Endodermal cell (in vitro differentiated cells): ENCODE measurements around the gene IFNA14. TPM values are rescaled to one million over a fixed set of nuclear protein-coding genes. Genes with fewer than 3 reads are reported as not detected.

ENCODE experiments used
- DNase-seq: peaks from one replicate; pipeline ENCODE4 v3.0.0-alpha.2; 2017
- H3K27ac ChIP-seq: 2 replicates; pipeline ENCODE4 v1.5.1; 2013; ENCODE audit warnings: mild to moderate bottlenecking, low read depth, low read length, moderate library complexity
- H3K27me3 ChIP-seq: 2 replicates; pipeline ENCODE4 v1.6.1; 2013; ENCODE audit warnings: mild to moderate bottlenecking, low read length, moderate library complexity; ENCODE audit not compliant: insufficient read depth, control insufficient read depth, poor library complexity, severe bottlenecking
- H3K36me3 ChIP-seq: 2 replicates; pipeline ENCODE4 v1.7.0; 2013; ENCODE audit warnings: mild to moderate bottlenecking, low read length, moderate library complexity; ENCODE audit not compliant: control insufficient read depth, insufficient read depth
- H3K4me1 ChIP-seq: one replicate; pipeline ENCODE4 v1.7.0; 2013; ENCODE audit warnings: low read length; ENCODE audit not compliant: control insufficient read depth, insufficient read depth
- H3K4me3 ChIP-seq: 2 replicates; pipeline ENCODE4 v1.5.1; 2013; ENCODE audit warnings: mild to moderate bottlenecking, low read length, moderate library complexity
- H3K9ac ChIP-seq: 2 replicates; pipeline ENCODE4 v1.6.1; 2013; ENCODE audit warnings: mild to moderate bottlenecking, low read length, moderate library complexity; ENCODE audit not compliant: poor library complexity, severe bottlenecking; ENCODE audit errors: extremely low read depth
- H3K9me3 ChIP-seq: 2 replicates; pipeline ENCODE4 v1.6.1; 2013; ENCODE audit warnings: mild to moderate bottlenecking, low read length, moderate library complexity; ENCODE audit not compliant: control insufficient read depth
- H3K27ac Mint-ChIP-seq: 2 replicates; pipeline ENCODE4 v1.8.0; 2020; ENCODE audit warnings: mixed read lengths
- H3K27me3 Mint-ChIP-seq: 2 replicates; pipeline ENCODE4 v1.8.0; 2021; ENCODE audit warnings: mild to moderate bottlenecking, mixed read lengths; ENCODE audit not compliant: insufficient read depth
- H3K36me3 Mint-ChIP-seq: 2 replicates; pipeline ENCODE4 v1.8.0; 2020; ENCODE audit warnings: low read depth, mixed read lengths
- H3K4me1 Mint-ChIP-seq: 2 replicates; pipeline ENCODE4 v1.8.0; 2020; ENCODE audit warnings: mixed read lengths
- H3K4me3 Mint-ChIP-seq: 2 replicates; pipeline ENCODE4 v1.8.0; 2020; ENCODE audit warnings: mild to moderate bottlenecking, moderate library complexity, mixed read lengths
- H3K9me3 Mint-ChIP-seq: 2 replicates; pipeline ENCODE4 v1.8.0; 2020; ENCODE audit warnings: mild to moderate bottlenecking, mixed read lengths
- CTCF ChIP-seq: fragments of 200-600 bp; sonication (generic); conservative IDR thresholded peaks from 2 replicates; pipeline ENCODE4 v1.5.0; 2021; ENCODE audit warnings: antibody characterized with exemption, mild to moderate bottlenecking
- WGBS, 2 experiments: methylation state at CpG; one replicate each; pipeline versions ENCODE4 v1.1.5 to v1.1.7; 2013; ENCODE audit warnings: missing lambda C conversion rate in 2 of 2, mixed read lengths in 1 of 2; ENCODE audit not compliant: insufficient coverage in 1 of 2, insufficient read length in 1 of 2; 5-methylcytosine and 5-hydroxymethylcytosine counted together
- total RNA-seq, 2 donors: library from RNA; stranded (reverse); fragmentation: NEBNext Ultra II Directional in 1 of 2; extraction: Animal tissue kit (Norgen Biotek cat#: 25700) in 1 of 2; gene quantifications; 2 replicates in 1 of 2; 3 replicates in 1 of 2; pipeline ENCODE4 v1.2.1, GENCODE V29; 2021

Gene IFNA14
- total RNA-seq, 2 donors from 2014 or later = not detected

DNA sequence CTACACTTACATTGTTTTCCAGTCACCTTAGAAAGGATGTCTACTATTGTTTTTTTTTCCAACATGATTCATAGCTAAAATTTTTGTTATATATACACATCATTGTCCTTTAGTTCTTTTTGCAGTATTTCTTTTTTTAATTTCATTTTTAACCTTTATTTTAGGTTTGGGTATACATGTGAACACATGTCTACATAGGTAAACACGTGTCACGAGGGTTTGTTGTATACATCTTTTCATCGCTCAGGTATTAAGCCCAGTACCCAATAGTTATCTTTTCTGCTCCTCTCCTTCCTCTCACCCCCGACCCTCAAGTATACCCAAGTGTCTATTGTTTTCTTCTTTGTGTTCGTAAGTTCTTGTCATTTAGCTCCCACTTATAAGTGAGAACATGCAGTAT lies 46.3 kb upstream of the IFNA14 start:
- Mint-ChIP-seq H3K4me1 (no peaks in the 10 kb centered on the region), H3K36me3 (no peaks in the 10 kb centered on the region), H3K27ac (no peak overlapping the region), H3K27me3 (peaks cover 91% of the 10 kb centered on the region), H3K4me3 (no peak overlapping the region), H3K9me3 (no peaks in the 10 kb centered on the region)
- DNase-seq = no peak
- Histone ChIP-seq H3K9ac (no peak overlapping the region), H3K27me3 (peaks cover 76% of the 10 kb centered on the region), H3K4me3 (no peak overlapping the region), H3K4me1 (no peaks in the 10 kb centered on the region), H3K36me3 (no peaks in the 10 kb centered on the region), H3K27ac (no peak overlapping the region), H3K9me3 (no peaks in the 10 kb centered on the region)
- TF ChIP-seq CTCF = no peak
- WGBS, 2 experiments = 94 to 100% methylated on average over 4 to 5 of the region's 5 CpGs

- 90 to 91% methylated on average over 2 of the region's 2 CpGs for WGBS, 2 experiments
- H3K9ac ChIP-seq = no peak overlapping the region
- no peak overlapping the region for H3K27ac ChIP-seq
- DNase-seq = no peak
- no peaks in the 10 kb centered on the region for H3K36me3 ChIP-seq
- no peaks in the 10 kb centered on the region for H3K9me3 ChIP-seq
- Mint-ChIP-seq H3K27ac (no peak overlapping the region), H3K4me3 (no peak overlapping the region), H3K27me3 (peaks cover 87% of the 10 kb centered on the region), H3K9me3 (no peaks in the 10 kb centered on the region), H3K36me3 (no peaks in the 10 kb centered on the region), H3K4me1 (no peaks in the 10 kb centered on the region)
- no peak for TF ChIP-seq CTCF
- no peak overlapping the region for H3K4me3 ChIP-seq
- H3K4me1 ChIP-seq = no peaks in the 10 kb centered on the region
- peaks cover 77% of the 10 kb centered on the region for H3K27me3 ChIP-seq
Measured at GRCh38 chr9:21281275-21281674, 41.5 kb upstream of the IFNA14 start.

DNA sequence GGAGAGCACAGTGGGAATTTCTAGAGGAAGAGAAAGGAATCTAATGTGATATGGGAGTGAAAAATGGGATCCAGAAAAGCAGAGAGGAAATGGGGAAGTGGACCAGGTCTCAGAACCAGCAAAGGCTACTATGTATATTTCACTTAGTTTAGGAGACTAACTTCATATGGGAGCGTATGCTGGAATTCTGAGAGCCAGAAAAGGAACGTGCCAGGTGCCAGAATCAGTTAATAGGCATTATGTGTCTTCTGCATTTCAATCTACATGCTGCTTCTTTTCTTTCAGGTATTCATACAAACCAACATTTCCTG lies 28.5 kb upstream of the IFNA14 start:
- peaks cover 21% of the 10 kb centered on the region for H3K9me3 Mint-ChIP-seq

More for the DNA sequence above, 28.5 kb upstream of the IFNA14 start:
- Histone ChIP-seq H3K9me3 (peaks cover 6% of the 10 kb centered on the region), H3K27ac (no peak overlapping the region), H3K36me3 (no peaks in the 10 kb centered on the region), H3K4me3 (no peak overlapping the region), H3K27me3 (peaks cover 100% of the 10 kb centered on the region), H3K4me1 (no peaks in the 10 kb centered on the region), H3K9ac (no peak overlapping the region)
- H3K4me1 Mint-ChIP-seq = peaks cover 9% of the 10 kb centered on the region
- peaks cover 99% of the 10 kb centered on the region for H3K27me3 Mint-ChIP-seq
- no peak for TF ChIP-seq CTCF
- no peaks in the 10 kb centered on the region for H3K36me3 Mint-ChIP-seq
- H3K27ac Mint-ChIP-seq = no peak overlapping the region
- no peak for DNase-seq
- WGBS, 2 experiments = 47% methylated on average over 2 of the region's 2 CpGs; no CpG with 5 or more reads in 1 of the 2 experiments
- H3K4me3 Mint-ChIP-seq = no peak overlapping the region
